ENCODE results near the gene DIPK1A.

DIPK1A gene

GRCh38 chr1:92870591-92870990 lies 90.7 kb downstream of the DIPK1A start:
- no peak for DNase-seq

GRCh38 chr1:92864131-92864530 lies 97.1 kb downstream of the DIPK1A start:
- DNase-seq = no peak

GRCh38 chr1:92862605-92863004 lies 98.7 kb downstream of the DIPK1A start:
- DNase-seq = no peak

GRCh38 chr1:92859400-92860039 lies 101.7 kb downstream of the DIPK1A start:
- DNase-seq = no peak

- DNase-seq = no peak
Observed at GRCh38 chr1:92858564-92859399, 102.5 kb downstream of the DIPK1A start.

- no peak for DNase-seq
Observed at GRCh38 chr1:92857817-92858216, 103.4 kb downstream of the DIPK1A start.

GRCh38 chr1:92855236-92855635 lies 106.0 kb downstream of the DIPK1A start:
- no peak for DNase-seq

- DNase-seq = no peak
Observed at GRCh38 chr1:92854101-92854785, 107.0 kb downstream of the DIPK1A start.

GRCh38 chr1:92853299-92853698 lies 108.0 kb downstream of the DIPK1A start:
- peak; percentile 29 for DNase-seq

- no peak for DNase-seq
Observed at GRCh38 chr1:92851729-92852128, 109.5 kb downstream of the DIPK1A start.

- no peak for DNase-seq
Observed at GRCh38 chr1:92850019-92850418, 111.2 kb downstream of the DIPK1A start.

- no peak for DNase-seq
Observed at GRCh38 chr1:92848201-92848600, 113.1 kb downstream of the DIPK1A start.

- no peak for DNase-seq
Observed at GRCh38 chr1:92845908-92846307, 115.4 kb downstream of the DIPK1A start.

GRCh38 chr1:92844439-92844838 lies 116.8 kb downstream of the DIPK1A start:
- DNase-seq = no peak

GRCh38 chr1:92843429-92844352 lies 117.6 kb downstream of the DIPK1A start:
- DNase-seq = no peak

GRCh38 chr1:92843046-92843423 lies 118.2 kb downstream of the DIPK1A start:
- DNase-seq = no peak

- no peak for DNase-seq
Observed at GRCh38 chr1:92842082-92843045, 118.9 kb downstream of the DIPK1A start.

- no peak for DNase-seq
Observed at GRCh38 chr1:92840600-92840999, 120.7 kb downstream of the DIPK1A start.

GRCh38 chr1:92839442-92839841 lies 121.8 kb downstream of the DIPK1A start:
- DNase-seq = no peak

GRCh38 chr1:92838519-92838918 lies 122.7 kb downstream of the DIPK1A start:
- DNase-seq = no peak

GRCh38 chr1:92837062-92837461 lies 124.2 kb downstream of the DIPK1A start:
- no peak for DNase-seq

- DNase-seq = no peak
Observed at GRCh38 chr1:92834617-92835016, 126.6 kb downstream of the DIPK1A start.

Measured in SIG-M5 (cell line).